ENCODE measurements around the gene GYPC.

DNA sequence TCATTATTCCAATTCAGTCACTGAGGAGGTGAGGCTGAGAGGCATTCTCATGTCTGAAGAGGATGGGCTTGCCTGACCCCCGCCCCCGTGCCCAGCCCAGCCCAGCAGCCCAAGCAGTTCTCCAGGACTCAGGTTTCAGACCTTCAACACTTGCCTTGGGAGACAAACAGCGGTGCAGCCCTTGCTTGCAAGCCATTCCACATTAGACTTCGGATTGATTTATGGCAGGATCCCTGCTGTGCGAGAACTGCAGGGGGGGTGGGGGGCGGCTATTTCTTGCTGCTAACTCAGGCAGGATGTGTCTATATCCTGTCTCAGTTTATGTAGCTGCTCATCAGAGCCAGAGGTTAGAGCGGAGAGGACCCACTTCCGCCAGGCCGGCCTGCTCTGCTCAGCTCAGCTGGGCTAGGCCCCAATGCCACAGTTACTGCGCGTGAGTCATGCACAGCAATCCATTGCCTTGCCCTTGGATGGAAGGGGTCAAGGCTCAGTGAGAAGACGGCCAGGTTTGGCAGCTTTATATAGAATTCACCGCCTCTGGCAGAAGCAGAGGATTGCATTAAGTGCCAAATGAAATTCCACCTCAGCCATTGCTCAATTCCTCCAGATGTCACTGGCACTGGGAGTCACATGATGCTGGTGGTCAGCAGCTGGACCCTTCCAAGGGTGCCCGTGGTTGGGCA is 1.8 kb downstream of the GYPC start:
- TF ChIP-seq, protein P1, sequence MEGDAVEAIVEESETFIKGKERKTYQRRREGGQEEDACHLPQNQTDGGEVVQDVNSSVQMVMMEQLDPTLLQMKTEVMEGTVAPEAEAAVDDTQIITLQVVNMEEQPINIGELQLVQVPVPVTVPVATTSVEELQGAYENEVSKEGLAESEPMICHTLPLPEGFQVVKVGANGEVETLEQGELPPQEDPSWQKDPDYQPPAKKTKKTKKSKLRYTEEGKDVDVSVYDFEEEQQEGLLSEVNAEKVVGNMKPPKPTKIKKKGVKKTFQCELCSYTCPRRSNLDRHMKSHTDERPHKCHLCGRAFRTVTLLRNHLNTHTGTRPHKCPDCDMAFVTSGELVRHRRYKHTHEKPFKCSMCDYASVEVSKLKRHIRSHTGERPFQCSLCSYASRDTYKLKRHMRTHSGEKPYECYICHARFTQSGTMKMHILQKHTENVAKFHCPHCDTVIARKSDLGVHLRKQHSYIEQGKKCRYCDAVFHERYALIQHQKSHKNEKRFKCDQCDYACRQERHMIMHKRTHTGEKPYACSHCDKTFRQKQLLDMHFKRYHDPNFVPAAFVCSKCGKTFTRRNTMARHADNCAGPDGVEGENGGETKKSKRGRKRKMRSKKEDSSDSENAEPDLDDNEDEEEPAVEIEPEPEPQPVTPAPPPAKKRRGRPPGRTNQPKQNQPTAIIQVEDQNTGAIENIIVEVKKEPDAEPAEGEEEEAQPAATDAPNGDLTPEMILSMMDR (IDR thresholded peaks at IDR 0.05): peak in 1 of 4 donors; percentile 2
- TF ChIP-seq POLR2A (IDR thresholded peaks at IDR 0.05): peak; percentile 13
